Measurements from ENCODE around the gene AP1AR.

DNA sequence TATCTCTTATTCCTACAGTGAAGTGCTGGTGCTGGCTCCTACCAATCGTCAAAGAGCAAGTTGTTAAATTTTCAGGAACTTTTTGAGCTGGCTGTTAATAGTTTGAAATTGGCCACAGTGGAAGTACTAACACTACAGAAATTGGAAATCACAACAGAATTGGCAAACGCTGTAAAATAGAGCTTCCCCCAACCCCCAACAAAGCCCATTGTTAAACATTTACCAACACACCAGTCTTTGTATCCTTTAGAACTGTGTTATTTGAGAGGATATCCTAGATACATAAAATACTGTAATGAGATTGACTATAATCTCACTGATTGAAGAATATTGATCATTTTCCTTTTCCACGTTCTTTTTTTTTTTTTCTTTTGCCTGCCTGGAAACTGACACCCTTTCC is 49.0 kb upstream of the AP1AR start:
- TF ChIP-seq, protein P1, sequence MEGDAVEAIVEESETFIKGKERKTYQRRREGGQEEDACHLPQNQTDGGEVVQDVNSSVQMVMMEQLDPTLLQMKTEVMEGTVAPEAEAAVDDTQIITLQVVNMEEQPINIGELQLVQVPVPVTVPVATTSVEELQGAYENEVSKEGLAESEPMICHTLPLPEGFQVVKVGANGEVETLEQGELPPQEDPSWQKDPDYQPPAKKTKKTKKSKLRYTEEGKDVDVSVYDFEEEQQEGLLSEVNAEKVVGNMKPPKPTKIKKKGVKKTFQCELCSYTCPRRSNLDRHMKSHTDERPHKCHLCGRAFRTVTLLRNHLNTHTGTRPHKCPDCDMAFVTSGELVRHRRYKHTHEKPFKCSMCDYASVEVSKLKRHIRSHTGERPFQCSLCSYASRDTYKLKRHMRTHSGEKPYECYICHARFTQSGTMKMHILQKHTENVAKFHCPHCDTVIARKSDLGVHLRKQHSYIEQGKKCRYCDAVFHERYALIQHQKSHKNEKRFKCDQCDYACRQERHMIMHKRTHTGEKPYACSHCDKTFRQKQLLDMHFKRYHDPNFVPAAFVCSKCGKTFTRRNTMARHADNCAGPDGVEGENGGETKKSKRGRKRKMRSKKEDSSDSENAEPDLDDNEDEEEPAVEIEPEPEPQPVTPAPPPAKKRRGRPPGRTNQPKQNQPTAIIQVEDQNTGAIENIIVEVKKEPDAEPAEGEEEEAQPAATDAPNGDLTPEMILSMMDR (IDR thresholded peaks at IDR 0.05; ENCODE audit: insufficient read depth, low read length, poor library complexity, severe bottlenecking), result no peak
- no peak for TF ChIP-seq EZH2phosphoT487 (conservative IDR thresholded peaks at IDR 0.05; ENCODE audit: low read length)

Measured in SU-DHL-6 (cell line).